SK-N-MC (cell line): Measurements from ENCODE around the gene RASGEF1B.

ENCODE experiments used
- EZH2 ChIP-seq: fragments of 200-600 bp; sonication (generic); IDR thresholded peaks from one replicate; pipeline ENCODE4 v1.6.1; 2017; ENCODE audit warnings: antibody characterized with exemption
- POLR2AphosphoS5 ChIP-seq: IDR thresholded peaks from 2 replicates; pipeline ENCODE4 v1.6.1; 2012; ENCODE audit warnings: mild to moderate bottlenecking, low read depth, low read length, borderline replicate concordance

DNA sequence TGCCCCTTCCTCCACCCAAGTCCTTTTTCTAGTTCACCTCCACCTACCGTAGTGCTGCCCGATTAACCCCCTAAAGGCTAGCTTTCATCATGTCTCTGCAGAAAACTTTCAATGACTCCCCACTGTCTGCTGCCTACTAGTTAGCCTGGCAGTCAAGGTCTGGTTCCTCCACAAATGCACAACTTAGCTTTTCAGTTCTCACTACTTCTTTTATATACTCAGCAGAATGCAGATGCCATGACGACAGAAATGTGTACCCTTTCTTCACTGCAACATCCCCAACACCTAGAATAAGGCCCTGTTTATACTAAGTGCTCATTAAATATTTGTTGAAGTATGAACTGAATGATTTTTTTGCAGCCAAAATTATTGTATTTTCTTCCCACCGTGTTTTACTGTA, 30.9 kb upstream of the RASGEF1B start:
- no peak for TF ChIP-seq EZH2
- no peak for TF ChIP-seq POLR2AphosphoS5
